ENCODE data around the gene D2HGDH. TPM values are rescaled to one million over a fixed set of nuclear protein-coding genes. Genes with fewer than 3 reads are reported as not detected.

Gene D2HGDH
- total and polyA plus RNA-seq, 4 donors = 12.2 to 45.3 (median 27.2) TPM

DNA sequence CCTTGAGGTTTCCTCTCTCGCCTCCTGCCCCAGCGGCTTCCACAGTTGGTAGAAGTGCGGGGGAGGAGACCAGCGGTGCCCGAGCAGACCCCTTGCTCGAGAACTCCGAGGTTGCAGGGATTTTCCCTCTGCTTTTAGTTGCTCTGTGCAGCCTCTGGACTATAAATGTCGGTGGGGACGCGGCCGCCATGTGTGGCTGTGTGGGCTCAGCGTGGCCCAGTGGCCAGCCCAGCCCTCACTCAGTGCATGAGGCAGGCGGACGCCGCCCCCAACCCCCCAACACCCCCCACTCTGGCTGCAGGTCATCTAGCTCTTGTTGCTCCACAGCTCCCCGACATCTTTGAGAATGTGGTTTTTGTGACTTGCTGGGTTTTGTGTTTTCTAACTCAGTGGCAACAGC lies 15.3 kb upstream of the D2HGDH start:
- Histone ChIP-seq H3K27ac (ENCODE audit: low read depth in 1 of 2, low read length in 1 of 2) (no peak overlapping the region), H3K9ac (ENCODE audit: insufficient read depth in 1 of 2, low read length in 2 of 2) (no peak overlapping the region), H3K36me3 (ENCODE audit: control insufficient read depth in 4 of 4, insufficient read depth in 4 of 4, low read length in 4 of 4) (peaks cover 4 to 58% (median 47%) of the 10 kb centered on the region in 4 donors), H3K9me3 (ENCODE audit: control insufficient read depth in 4 of 4, insufficient read depth in 3 of 4, low read length in 3 of 4) (peaks cover 0 to 7% (median 3%) of the 10 kb centered on the region in 4 donors), H3K4me3 (no peak overlapping the region), H3K4me1 (ENCODE audit: control insufficient read depth in 5 of 5, insufficient read depth in 5 of 5, low read length in 5 of 5) (no peaks in the 10 kb centered on the region), H3K27me3 (ENCODE audit: control insufficient read depth in 3 of 3, insufficient read depth in 3 of 3, low read length in 2 of 3) (no peaks in the 10 kb centered on the region)
- TF ChIP-seq, protein P1, sequence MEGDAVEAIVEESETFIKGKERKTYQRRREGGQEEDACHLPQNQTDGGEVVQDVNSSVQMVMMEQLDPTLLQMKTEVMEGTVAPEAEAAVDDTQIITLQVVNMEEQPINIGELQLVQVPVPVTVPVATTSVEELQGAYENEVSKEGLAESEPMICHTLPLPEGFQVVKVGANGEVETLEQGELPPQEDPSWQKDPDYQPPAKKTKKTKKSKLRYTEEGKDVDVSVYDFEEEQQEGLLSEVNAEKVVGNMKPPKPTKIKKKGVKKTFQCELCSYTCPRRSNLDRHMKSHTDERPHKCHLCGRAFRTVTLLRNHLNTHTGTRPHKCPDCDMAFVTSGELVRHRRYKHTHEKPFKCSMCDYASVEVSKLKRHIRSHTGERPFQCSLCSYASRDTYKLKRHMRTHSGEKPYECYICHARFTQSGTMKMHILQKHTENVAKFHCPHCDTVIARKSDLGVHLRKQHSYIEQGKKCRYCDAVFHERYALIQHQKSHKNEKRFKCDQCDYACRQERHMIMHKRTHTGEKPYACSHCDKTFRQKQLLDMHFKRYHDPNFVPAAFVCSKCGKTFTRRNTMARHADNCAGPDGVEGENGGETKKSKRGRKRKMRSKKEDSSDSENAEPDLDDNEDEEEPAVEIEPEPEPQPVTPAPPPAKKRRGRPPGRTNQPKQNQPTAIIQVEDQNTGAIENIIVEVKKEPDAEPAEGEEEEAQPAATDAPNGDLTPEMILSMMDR (IDR thresholded peaks at IDR 0.05; ENCODE audit: control extremely low read depth, extremely low read depth) = no peak
- 96 to 97% methylated on average over 16 of the region's 16 CpGs for WGBS, 2 donors
- no peak for DNase-seq
- no peak for ATAC-seq (ENCODE audit: insufficient read depth, low FRiP score)

DNA sequence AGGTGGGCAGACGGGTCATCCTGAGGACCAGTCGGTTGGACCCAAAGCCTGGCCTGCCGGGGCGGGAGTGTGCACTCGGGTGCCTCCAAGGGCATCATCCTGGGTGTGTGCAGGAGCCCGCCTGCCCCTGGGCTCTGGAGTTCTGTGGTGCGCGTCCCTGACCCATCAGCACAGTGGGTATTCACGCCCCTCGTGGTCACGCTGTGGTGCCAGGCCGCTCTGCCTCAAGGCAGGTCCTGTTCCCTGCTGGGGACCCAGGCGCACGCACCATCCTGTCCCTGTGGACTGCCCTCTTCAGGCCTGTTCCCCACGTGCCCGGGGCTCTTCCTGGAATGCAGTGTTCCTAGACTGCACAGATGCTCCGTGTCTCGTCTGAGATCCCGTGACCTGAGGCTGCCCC lies 14.3 kb upstream of the D2HGDH start:
- no peak for ATAC-seq (ENCODE audit: insufficient read depth, low FRiP score)
- WGBS, 2 donors = 97 to 98% methylated on average over 19 of the region's 19 CpGs

DNA sequence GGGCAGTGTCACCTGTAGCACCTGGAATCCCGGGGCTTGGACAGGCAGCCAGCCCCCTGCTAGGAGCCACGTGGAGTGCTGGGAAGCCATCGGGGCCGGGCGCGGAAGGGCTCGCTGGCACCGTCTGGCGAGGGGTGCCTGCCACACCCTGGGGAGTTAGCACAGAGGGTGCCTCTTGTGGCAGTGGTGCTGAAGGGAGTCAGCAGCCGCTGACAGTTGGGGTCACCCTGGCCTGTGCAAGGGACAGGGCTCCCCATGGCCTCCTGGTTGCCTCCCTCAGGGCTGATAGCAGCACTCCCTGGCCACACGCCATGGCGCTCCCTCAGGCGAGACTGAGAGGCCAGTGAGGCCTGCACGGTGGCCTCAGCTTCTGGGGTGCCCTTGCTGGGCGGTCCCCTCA lies 13.9 kb upstream of the D2HGDH start:
- Histone ChIP-seq H3K4me1 (ENCODE audit: control insufficient read depth in 5 of 5, insufficient read depth in 5 of 5, low read length in 5 of 5) (no peaks in the 10 kb centered on the region), H3K9ac (ENCODE audit: insufficient read depth in 1 of 2, low read length in 2 of 2) (no peak overlapping the region), H3K27ac (ENCODE audit: low read depth in 1 of 2, low read length in 1 of 2) (no peak overlapping the region), H3K9me3 (ENCODE audit: control insufficient read depth in 4 of 4, insufficient read depth in 3 of 4, low read length in 3 of 4) (peaks cover 0 to 7% (median 3%) of the 10 kb centered on the region in 4 donors), H3K36me3 (ENCODE audit: control insufficient read depth in 4 of 4, insufficient read depth in 4 of 4, low read length in 4 of 4) (peaks cover 3 to 57% (median 50%) of the 10 kb centered on the region in 4 donors), H3K27me3 (ENCODE audit: control insufficient read depth in 3 of 3, insufficient read depth in 3 of 3, low read length in 2 of 3) (no peaks in the 10 kb centered on the region), H3K4me3 (no peak overlapping the region)
- WGBS, 2 donors = 93 to 96% methylated on average over 15 of the region's 15 CpGs
- DNase-seq (no peak), ATAC-seq (ENCODE audit: insufficient read depth, low FRiP score) (no peak)
- TF ChIP-seq, protein P1 (IDR thresholded peaks at IDR 0.05; ENCODE audit: control extremely low read depth, extremely low read depth) = no peak

More for the DNA sequence above, 14.3 kb upstream of the D2HGDH start:
- Histone ChIP-seq H3K4me1 (ENCODE audit: control insufficient read depth in 5 of 5, insufficient read depth in 5 of 5, low read length in 5 of 5) (no peaks in the 10 kb centered on the region), H3K9me3 (ENCODE audit: control insufficient read depth in 4 of 4, insufficient read depth in 3 of 4, low read length in 3 of 4) (peaks cover 0 to 7% (median 3%) of the 10 kb centered on the region in 4 donors), H3K36me3 (ENCODE audit: control insufficient read depth in 4 of 4, insufficient read depth in 4 of 4, low read length in 4 of 4) (peaks cover 0 to 55% (median 48%) of the 10 kb centered on the region in 4 donors), H3K27me3 (ENCODE audit: control insufficient read depth in 3 of 3, insufficient read depth in 3 of 3, low read length in 2 of 3) (no peaks in the 10 kb centered on the region), H3K27ac (ENCODE audit: low read depth in 1 of 2, low read length in 1 of 2) (no peak overlapping the region), H3K4me3 (no peak overlapping the region), H3K9ac (ENCODE audit: insufficient read depth in 1 of 2, low read length in 2 of 2) (no peak overlapping the region)
- DNase-seq = no peak
- TF ChIP-seq, protein P1 (IDR thresholded peaks at IDR 0.05; ENCODE audit: control extremely low read depth, extremely low read depth) = no peak

DNA sequence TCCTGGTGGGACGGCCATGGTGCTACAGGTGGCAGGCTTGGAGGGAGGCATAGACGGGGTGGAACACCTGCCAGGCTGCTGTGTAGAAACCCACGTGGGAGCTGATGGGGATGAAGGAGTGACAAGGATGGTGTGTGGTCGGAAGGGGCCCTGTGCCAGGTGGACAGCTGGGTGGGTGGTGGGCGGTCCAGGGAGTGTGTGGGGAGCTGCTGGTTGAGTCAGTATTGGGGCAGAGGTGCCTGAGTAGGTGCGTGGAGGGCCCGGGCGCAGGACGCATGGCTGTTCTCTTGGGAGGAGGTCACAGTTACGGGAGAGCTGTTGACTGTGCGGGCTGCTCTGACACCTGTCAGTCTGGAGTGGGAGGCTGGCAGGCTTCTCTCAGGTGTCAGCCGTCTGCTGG lies 12.6 kb upstream of the D2HGDH start:
- WGBS, 2 donors = 94 to 99% methylated on average over 12 of the region's 12 CpGs
- ATAC-seq (ENCODE audit: insufficient read depth, low FRiP score) (no peak), DNase-seq (no peak)
- H3K27me3 ChIP-seq (ENCODE audit: control insufficient read depth in 3 of 3, insufficient read depth in 3 of 3, low read length in 2 of 3) = no peaks in the 10 kb centered on the region
- H3K9ac ChIP-seq (ENCODE audit: insufficient read depth in 1 of 2, low read length in 2 of 2) = no peak overlapping the region
- H3K36me3 ChIP-seq (ENCODE audit: control insufficient read depth in 4 of 4, insufficient read depth in 4 of 4, low read length in 4 of 4) = peaks cover 3 to 53% (median 48%) of the 10 kb centered on the region in 4 donors
- no peaks in the 10 kb centered on the region for H3K4me1 ChIP-seq (ENCODE audit: control insufficient read depth in 5 of 5, insufficient read depth in 5 of 5, low read length in 5 of 5)
- TF ChIP-seq, protein P1 (IDR thresholded peaks at IDR 0.05; ENCODE audit: control extremely low read depth, extremely low read depth) = no peak
- H3K27ac ChIP-seq (ENCODE audit: low read depth in 1 of 2, low read length in 1 of 2) = no peak overlapping the region
- no peak overlapping the region for H3K4me3 ChIP-seq
- peaks cover 0 to 7% (median 3%) of the 10 kb centered on the region in 4 donors for H3K9me3 ChIP-seq (ENCODE audit: control insufficient read depth in 4 of 4, insufficient read depth in 3 of 4, low read length in 3 of 4)

Measured in lung (tissue), 12 donors.